SK-N-DZ (cell line): ENCODE data around the gene CTSZ. TPM values are rescaled to one million over a fixed set of nuclear protein-coding genes. Genes with fewer than 3 reads are reported as not detected.
"Not testable (repeated sequence)": the region's sequence is repeated elsewhere in the genome, so short reads cannot be mapped to it uniquely, and the experiment has no call there.

Experiments
- DNase-seq: peaks from one replicate; pipeline ENCODE4 v3.0.0-alpha.2; 2015; ENCODE audit warnings: low spot score
- polyA plus RNA-seq, 2 experiments: library from polyadenylated mRNA; depleted of rRNA; stranded (reverse); fragments of >200 nt; gene quantifications; 2 replicates each; pipeline ENCODE4 v1.2.3, GENCODE V29; 2014

Gene CTSZ
- not detected in 2 replicates for polyA plus RNA-seq (2014; cell fraction: cytosol; rRNA removed)
- not detected in 2 replicates for polyA plus RNA-seq (2014; cell fraction: nucleus; rRNA removed)

- DNase-seq, result no peak
These were observed at the start of gene CTSZ for GRCh38 chr20:59006864-59007664. TSS of gene CTSZ (minus strand) at chr20:59007254. CDS start at chr20:59007128, 126 bp downstream.

GRCh38 chr20:59055302-59055701 is 48.2 kb upstream of the CTSZ start:
- no peak for DNase-seq

GRCh38 chr20:59051666-59052185 is 44.7 kb upstream of the CTSZ start:
- DNase-seq, result no peak

DNA sequence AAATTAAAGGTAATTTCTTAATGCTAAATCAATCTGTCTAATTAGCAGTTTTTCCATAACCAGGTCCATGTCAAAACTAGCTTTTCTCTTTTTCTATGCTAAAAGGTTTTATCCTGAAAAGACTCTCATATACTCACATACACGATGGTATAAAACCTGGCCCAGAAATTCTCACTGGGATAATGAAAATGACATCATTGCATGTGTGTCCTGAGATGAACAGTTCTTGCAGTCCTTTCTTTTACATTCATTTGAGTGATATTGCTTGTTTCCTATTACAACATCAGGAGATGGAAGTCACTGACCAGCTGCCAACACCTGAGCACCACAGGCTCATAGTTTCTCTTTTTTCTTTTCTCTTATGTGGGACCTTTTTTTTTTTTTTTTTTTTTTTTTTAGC is 43.4 kb upstream of the CTSZ start:
- DNase-seq, result no peak

DNA sequence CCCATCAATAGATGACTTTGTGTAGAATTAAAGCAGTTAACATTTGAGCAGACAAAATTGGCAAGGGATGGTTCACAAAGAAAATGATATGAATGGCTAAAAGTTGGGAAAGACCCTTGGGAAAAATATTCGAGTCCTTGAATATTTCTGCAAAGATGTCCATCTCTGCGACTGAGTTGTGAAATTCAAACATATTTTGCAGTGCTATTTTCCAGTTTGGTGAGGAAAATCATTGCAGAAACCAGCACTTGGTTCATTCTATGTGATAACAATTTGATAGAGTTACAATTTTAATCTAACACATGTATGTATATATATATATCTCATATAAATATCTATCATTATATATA is 41.6 kb upstream of the CTSZ start:
- DNase-seq, result no peak

DNA sequence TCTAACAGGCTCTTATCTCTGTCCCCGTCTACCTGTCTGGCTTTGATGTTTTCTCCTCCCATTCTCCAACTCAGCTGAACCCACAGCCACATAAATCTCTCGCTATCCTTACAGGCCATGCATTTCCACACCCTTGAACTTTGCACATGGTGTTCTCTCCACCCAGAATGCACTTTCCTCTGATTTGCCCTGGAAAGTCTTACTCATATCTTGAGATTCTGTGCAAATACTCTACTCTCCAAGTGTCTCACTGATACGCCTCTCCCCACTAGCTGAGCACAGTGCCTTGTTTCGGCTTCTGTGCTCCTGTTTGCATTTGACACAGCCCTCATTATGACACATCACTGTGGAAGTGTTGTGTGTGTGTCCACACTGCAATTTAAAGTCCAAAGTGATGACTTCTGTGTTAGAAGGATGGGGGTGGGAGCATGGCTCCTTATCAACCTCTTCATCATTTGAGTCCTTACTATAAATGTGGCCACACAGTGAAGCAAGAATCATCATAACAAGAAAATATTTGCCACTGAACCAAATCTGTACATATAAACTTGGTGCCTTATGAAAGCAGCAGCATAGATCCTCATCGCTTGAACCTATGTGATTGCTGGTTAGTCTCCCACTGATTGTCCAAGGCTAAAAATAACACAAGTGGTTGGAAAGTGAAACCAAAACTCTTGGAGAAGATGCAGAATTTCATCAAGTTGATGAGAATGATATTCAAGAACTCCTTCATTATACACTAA is 41.1 kb upstream of the CTSZ start:
- DNase-seq, result no peak

GRCh38 chr20:59046862-59047261 is 39.8 kb upstream of the CTSZ start:
- no peak for DNase-seq

DNA sequence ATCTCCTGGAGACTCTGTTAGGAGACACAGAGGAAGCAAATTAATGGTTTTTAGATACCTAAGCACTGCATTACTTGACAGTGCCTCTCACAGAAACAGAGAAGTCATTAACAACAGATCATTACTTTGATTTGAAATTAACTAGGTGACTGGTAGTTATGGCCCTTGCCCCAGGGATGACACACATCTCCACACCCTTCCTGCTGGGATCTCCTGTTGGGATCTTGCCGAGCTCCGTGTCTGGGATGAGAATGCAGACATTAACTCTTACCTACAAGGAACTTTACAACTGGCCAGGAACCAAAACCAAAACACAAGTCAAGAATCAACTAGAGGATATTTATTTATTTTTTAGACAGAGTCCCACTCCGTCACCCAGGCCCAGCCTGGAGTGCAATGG is 37.7 kb upstream of the CTSZ start:
- no peak for DNase-seq

DNA sequence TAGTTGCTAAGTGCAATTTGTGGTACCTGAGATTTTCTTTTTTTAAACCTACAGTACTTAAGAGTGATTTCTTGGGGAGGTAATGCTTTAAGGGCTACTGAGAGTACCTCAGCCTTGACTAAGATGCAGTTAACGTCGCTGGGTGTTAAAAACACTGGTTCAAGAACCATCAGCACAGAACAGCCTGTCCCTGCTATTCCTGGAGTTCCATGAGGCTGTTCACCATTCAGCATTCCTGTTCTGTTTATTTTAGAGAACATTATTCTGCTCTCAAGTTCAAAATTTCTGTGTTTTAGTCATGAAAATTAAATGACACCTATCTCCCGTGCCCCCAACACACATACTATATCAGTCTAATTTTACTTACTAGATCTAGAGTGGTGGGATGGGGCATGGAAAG is 37.2 kb upstream of the CTSZ start:
- no peak for DNase-seq

DNA sequence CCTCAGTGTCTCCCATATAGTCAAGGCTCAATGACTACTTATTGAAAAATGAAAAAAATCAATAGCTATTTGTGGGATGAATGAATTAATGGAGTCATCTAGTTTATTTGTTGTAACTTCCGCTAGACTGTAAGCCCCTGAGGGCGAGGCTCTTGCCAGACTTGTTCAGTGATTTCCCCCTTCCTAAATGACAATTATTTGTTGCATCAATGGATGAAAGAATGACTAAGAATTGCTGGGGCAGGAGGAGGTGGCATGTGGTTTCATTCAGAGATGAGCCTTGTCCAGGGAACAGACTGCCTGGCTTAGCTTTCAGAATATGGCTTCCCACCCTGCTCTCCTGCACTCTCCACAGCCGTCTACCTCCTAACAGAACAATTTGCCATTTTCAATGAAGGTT is 36.6 kb upstream of the CTSZ start:
- no peak for DNase-seq

DNA sequence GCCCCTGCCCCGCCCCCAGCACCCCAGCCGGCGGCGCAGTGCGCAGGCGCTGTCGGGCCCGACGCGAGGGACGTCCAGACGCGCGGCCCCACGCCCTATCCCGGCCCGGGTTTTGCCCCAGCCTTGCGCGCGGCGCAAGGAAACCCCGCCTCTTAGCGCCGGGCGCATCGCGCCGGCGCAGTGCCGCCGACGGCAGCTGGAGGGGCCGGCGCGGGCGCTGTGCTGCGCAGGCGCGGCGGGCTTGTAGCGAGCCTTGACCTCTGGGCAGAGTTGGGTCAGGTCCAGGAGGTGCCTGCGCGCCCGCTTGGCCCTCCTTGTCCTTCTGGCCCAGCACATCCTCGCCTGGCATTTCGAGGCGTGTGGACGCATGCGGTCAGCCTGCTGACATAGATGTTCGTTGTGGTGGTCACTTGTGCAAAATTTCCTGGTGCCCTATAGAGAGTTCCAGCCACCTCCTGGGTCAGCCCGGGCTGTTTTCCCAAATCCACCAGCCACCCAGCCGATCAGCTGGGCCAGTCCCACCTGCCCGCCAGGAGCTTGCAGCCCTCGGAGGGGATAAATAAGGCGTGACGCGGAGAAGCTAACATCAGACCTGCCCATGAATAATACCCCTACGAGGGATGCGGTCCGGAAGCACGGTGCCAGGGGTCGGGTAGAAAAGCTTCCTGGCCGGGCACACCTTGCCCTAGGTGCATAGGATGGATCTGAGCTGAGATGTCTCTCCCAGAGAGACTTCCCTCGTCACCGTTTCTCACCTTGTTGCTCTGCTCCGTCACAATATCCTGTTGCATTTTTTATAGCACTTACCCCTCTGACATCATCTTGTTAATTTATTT is 36.0 kb upstream of the CTSZ start:
- peak; percentile 95 for DNase-seq

DNA sequence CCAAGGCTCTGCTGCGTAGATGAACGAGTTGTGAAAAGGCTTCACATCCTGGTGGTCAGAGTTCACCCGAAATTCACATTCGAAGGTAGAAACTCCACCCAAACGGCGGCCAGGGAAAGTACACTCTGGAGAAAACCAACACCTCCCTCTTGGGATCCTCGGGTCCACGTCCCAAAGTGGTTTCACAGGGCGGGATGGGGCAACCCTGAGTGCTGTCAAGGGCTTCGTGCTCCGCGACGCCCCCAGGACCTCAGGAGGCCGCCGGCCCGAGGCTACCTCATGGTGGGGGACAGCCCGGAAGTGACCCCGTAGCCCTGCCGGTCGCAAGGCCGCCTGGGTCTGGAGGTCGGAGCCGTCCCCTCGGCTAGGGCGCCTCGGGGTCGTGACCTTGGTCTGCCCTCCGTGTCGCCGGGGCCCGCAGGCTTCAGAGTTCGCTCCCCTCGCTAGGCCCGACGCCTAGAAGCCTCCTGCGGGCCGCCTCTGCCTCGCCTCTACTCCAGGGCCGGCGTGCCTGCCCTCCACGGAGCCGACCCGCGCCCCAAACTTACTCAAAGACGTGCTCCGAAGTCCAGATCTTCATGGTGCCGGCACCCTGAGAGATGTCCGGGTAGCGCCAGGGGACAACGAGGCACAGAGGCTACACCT is 35.2 kb upstream of the CTSZ start, which contains the start of gene PRELID3B:
TSS of gene PRELID3B (minus strand) at position 636 of the 645 bp plus-strand sequence. CDS start at position 580, 56 bp downstream.
- DNase-seq, result peak; percentile 61

DNA sequence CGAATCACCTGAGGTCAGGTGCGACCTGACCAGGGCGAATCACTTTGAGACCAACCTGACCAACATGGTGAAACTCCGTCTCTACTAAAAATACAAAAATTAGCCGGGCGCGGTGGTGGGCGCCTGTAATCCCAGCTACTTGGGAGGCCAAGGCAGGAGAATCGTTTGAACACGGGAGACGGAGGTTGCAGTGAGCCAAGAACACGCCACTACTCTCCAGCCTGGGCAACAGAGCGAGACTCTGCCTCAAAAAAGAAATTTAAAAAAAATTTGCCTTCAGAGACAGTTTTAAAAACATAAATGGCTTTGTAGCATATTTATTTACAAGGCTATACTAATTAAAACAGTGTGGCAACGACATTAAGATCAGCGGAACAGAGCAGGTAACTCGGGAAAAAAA is 34.4 kb upstream of the CTSZ start:
- DNase-seq, result not testable (repeated sequence)

- DNase-seq, result no peak
These were observed 33.6 kb upstream of the CTSZ start for GRCh38 chr20:59040667-59041066.

DNA sequence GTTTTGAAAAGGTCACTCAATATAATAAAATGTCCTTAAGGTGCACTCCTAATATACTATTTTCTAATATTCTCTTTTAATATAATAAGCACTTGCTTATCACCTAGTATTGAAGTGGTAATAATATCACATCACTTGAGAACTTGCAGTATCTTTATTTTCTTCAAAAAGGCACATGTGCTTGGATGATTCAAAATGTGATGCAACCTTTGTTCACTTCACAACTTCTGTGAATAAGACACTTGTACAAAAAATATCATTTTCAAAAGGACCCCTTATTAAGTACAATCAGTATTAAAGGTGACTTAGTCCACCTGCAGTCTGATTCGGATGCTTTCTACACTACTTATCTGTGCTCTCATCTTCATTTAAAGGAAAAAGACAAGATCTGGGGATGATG is 32.2 kb upstream of the CTSZ start:
- no peak for DNase-seq

DNA sequence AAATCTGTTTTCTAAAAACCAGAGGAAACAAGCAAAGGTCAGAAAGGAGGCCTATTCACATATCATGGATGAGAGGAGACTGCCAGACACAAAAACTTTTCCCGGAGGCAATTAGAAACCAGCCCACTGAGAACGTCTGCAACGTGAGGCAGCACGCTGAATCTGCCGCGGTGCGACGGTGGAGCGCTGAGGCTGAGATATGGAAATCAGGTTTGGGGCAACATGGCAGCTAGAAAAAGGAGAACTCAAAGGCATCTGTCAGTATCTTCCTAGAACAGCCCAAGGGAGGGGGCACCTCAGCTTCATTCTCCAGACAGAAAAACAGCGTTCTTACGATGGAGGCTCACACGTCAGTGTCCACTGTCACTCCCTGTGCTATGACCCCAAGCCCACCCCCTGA is 30.3 kb upstream of the CTSZ start:
- DNase-seq, result no peak

- DNase-seq, result no peak
These were observed 28.3 kb upstream of the CTSZ start for GRCh38 chr20:59035381-59035780.

GRCh38 chr20:59033616-59034165 is 26.6 kb upstream of the CTSZ start:
- DNase-seq, result no peak

DNA sequence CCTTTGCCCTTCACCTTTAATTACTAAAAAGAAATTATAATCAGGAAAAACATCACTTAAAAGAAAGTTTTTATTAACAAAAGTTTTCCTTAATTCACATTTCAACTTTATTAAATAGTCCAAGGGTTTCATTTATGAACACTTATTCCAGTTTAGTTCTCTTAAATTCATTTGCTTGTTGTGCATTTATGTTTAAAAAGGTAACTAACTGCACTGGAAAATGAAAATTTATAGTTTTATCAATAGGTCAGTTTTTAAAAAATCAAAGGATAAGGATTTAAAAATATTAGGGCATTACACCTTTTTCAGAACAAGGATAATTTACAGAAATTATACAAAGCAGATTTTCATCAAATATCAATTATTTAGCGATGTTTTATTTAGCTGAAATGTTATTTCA is 26.0 kb upstream of the CTSZ start:
- DNase-seq, result no peak

GRCh38 chr20:59032713-59033059 is 25.6 kb upstream of the CTSZ start:
- peak; percentile 82 for DNase-seq
